ENCODE data around the gene CLEC10A.
"Not testable (repeated sequence)": the region's sequence is repeated elsewhere in the genome, so short reads cannot be mapped to it uniquely, and the experiment has no call there.

CLEC10A gene

GRCh38 chr17:7102421-7102820 is 22.4 kb upstream of the CLEC10A start:
- TF ChIP-seq CTCF (IDR thresholded peaks at IDR 0.05; ENCODE audit: insufficient read depth, low read length, poor library complexity, severe bottlenecking): no peak
- no peak for DNase-seq (ENCODE audit: extremely low read depth, insufficient read length)

DNA sequence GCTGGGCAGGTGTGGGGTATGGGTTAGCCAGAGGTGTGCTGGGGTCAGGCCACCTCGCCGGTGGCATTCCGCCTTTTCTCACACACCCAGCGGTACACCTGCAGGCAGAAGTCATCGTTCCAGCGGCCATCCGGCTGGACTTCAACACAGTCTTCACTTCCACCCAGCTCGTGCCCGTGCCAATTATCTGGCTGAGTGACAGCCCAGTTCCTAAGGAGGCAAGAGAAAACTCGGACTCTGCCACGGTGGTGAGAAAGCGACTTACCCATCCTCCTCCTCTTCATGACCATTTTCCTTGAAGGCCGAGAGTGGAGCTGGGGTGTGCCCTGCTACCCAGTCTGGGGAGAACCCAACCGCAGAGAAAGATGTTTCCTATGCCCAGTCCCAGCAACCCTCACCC is 21.5 kb upstream of the CLEC10A start:
- no peak for DNase-seq (ENCODE audit: extremely low read depth, insufficient read length)
- Histone ChIP-seq H3K27me3 (replicated peaks; ENCODE audit: control insufficient read depth, insufficient read depth, low read length) (no peaks in the 10 kb centered on the region; the same call in 1 of the 2 replicates), H3K4me3 (replicated peaks; ENCODE audit: low read depth, low read length) (no peak overlapping the region), H3K36me3 (ENCODE audit: control insufficient read depth, insufficient read depth, low read length) (no peaks in the 10 kb centered on the region)
- TF ChIP-seq CTCF (IDR thresholded peaks at IDR 0.05; ENCODE audit: insufficient read depth, low read length, poor library complexity, severe bottlenecking): no peak

More at GRCh38 chr17:7102421-7102820, 22.4 kb upstream of the CLEC10A start:
- no peaks in the 10 kb centered on the region for H3K36me3 ChIP-seq (ENCODE audit: control insufficient read depth, insufficient read depth, low read length)
- H3K27me3 ChIP-seq (replicated peaks; ENCODE audit: control insufficient read depth, insufficient read depth, low read length): no peaks in the 10 kb centered on the region; the same call in 1 of the 2 replicates
- no peak overlapping the region for H3K4me3 ChIP-seq (replicated peaks; ENCODE audit: low read depth, low read length)

DNA sequence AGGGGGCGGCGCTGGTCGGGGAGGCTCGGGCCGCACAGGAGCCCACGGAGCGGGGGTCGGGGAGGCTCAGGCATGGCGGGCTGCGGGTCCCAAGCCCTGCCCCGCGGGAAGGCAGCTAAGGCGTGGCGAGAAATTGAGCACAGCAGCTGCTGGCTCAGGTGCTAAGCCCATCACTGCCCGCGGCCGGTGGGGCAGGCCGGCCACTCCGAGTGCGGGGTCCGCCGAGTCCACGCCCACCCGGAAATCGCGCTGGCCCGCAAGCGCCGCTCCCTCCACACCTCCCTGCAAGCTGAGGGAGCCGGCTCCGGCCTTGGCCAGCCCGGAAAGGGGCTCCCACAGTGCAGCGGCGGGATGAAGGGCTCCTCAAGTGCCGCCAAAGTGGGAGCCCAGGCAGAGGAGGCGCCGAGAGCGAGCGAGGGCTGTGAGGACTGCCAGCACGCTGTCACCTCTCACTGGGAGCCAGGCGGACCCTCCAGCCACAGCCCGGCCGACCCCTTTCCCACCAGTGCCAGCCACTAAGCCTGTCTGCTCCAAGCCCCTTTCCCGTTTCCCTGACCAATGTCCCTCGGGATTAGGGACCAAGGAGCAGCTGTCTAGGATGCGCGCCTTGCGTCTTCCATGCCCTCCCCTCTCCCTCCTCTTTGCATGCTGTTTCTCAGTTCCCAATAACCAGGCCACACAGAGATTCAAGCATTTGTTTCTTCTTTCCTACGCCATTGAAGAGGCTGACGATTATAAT is 20.8 kb upstream of the CLEC10A start:
- H3K36me3 ChIP-seq (ENCODE audit: control insufficient read depth, insufficient read depth, low read length); DNase-seq (ENCODE audit: extremely low read depth, insufficient read length); H3K4me3 ChIP-seq (replicated peaks; ENCODE audit: low read depth, low read length); H3K27me3 ChIP-seq (replicated peaks; ENCODE audit: control insufficient read depth, insufficient read depth, low read length): not testable (repeated sequence)

DNA sequence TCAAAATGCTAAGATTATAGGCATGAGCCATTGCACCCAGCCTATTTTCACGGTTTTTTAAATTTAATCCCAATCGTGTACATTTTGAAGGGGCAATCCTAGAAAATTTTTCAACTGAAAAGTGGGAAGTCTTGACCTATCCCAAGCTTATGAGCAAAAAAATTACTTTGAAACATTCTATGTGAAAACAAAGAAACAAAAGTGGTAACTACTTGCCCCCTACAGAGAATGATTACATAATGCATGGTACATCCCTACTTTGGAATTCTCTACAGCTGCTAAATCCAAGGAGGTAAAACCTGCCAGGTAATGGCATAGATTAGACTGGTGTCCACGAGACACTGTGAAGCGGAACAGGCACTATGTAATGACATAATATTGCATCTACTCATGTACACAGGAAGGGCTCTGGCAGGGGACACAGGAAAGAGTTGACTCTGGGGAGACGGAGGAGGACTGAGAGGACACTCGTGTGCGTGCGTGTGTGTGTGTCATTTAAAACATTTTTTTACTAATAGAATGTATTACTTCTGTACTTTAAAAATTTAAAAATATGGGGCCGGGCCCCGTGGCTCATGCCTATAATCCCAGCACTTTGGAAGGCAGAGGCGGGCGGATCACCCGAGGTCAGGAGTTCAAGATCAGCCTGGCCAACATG is 18.9 kb upstream of the CLEC10A start:
- Histone ChIP-seq H3K27me3 (replicated peaks; ENCODE audit: control insufficient read depth, insufficient read depth, low read length) (no peaks in the 10 kb centered on the region; the same call in 1 of the 2 replicates), H3K36me3 (ENCODE audit: control insufficient read depth, insufficient read depth, low read length) (no peaks in the 10 kb centered on the region), H3K4me3 (replicated peaks; ENCODE audit: low read depth, low read length) (no peak overlapping the region)
- no peak for TF ChIP-seq CTCF (IDR thresholded peaks at IDR 0.05; ENCODE audit: insufficient read depth, low read length, poor library complexity, severe bottlenecking)
- no peak for DNase-seq (ENCODE audit: extremely low read depth, insufficient read length)

DNA sequence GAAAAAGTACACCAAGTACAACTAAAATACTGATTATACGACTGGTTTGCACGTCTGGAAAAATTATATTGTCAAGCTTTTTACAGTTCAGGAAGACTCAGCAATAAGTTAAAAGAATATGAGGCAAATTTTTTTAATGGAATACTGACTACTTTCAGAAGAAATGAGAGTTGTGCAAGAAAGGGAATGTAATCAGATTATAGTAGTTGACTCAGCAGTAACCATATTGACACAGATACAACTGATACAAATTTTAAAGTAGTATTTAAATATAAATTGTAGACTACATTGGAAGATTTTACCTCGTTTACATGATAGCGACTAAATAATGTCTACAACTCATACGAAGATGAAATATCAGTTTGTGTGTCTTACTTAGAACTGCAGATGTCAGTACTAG is 17.9 kb upstream of the CLEC10A start:
- DNase-seq (ENCODE audit: extremely low read depth, insufficient read length): no peak
- H3K36me3 ChIP-seq (ENCODE audit: control insufficient read depth, insufficient read depth, low read length): no peaks in the 10 kb centered on the region
- no peak for TF ChIP-seq CTCF (IDR thresholded peaks at IDR 0.05; ENCODE audit: insufficient read depth, low read length, poor library complexity, severe bottlenecking)
- H3K4me3 ChIP-seq (replicated peaks; ENCODE audit: low read depth, low read length): no peak overlapping the region
- no peaks in the 10 kb centered on the region; the same call in 1 of the 2 replicates for H3K27me3 ChIP-seq (replicated peaks; ENCODE audit: control insufficient read depth, insufficient read depth, low read length)

DNA sequence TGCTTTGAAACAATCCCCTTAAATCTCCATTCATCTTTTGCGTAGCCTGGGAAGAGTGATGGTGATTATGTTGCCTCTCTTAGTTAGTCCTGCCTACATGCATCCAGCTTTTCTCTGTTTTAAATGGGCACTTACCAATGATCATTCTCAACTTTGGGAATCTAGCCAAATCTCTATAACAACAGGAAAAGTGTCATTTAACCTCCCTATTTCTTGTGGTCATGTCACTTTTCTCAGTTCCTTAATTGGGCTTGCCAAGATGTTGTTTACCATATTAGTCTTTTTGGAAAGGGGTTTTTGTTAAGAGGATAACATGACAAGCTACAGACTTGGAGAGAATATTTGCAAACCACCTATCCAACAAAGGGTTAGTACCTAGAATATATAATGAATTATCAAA is 15.6 kb upstream of the CLEC10A start:
- Histone ChIP-seq H3K4me3 (replicated peaks; ENCODE audit: low read depth, low read length) (no peak overlapping the region), H3K36me3 (ENCODE audit: control insufficient read depth, insufficient read depth, low read length) (no peaks in the 10 kb centered on the region), H3K27me3 (replicated peaks; ENCODE audit: control insufficient read depth, insufficient read depth, low read length) (no peaks in the 10 kb centered on the region)
- peak; percentile 34 for DNase-seq (ENCODE audit: extremely low read depth, insufficient read length)
- no peak for TF ChIP-seq CTCF (IDR thresholded peaks at IDR 0.05; ENCODE audit: insufficient read depth, low read length, poor library complexity, severe bottlenecking)
